ENCODE measurements around the gene MFF.

The MFF gene

DNA sequence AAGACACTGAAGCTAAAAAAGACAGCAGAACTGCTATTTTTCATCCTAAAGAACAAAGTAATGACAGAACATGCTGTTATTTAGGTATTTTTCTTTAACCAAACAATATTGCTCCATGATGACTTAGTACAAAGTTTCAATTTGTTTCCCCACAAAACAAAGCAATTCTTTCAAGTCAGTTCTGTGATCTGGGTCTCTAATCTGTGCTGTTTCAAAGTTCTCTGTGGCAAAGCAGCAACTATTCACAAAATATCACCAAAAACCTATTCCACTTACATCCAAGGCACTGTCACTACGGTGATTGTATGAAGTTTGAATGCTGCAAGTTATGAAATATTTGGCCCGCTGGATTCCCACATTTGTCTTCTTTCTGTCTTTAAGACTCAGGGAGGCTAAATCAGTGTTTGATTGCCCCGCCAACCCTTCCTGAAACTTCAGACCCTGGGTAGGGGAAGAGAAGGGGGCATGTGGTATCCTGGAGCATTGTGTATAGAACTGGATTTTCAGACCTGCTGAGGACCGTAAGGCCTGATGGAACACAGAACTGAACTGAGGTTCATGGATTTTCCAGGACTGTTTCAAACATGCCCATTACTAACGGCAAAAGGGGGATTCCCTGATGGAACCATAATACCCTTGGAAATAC lies 13.1 kb upstream of the MFF start:
- no peak for TF ChIP-seq POLR2AphosphoS5 (IDR thresholded peaks at IDR 0.05; ENCODE audit: low read depth, low read length)
- FAIRE-seq (no peak), DNase-seq (ENCODE audit: insufficient read length) (no peak)

DNA sequence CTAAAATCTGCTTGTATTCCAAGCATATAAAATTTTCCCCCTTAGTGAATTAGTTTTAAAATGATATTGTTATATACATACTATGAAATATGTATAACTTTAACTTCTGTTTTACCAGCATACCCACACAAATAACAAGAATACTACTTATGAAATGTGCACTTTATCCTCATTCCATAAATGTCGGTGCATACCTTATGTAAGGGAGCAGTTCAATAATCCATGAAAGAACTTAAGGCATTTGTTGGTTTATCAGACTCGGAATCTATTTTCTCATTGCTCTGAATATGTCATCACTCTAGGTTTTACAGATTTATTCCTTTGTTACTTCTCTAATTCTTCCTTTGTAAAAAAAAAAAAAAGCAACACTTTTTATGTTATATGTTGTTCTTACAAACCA lies 12.5 kb upstream of the MFF start:
- TF ChIP-seq TAF1 (IDR thresholded peaks at IDR 0.05; ENCODE audit: borderline replicate concordance, low read depth, low read length) (no peak), POLR2AphosphoS5 (IDR thresholded peaks at IDR 0.05; ENCODE audit: low read depth, low read length) (no peak), POLR2A (IDR thresholded peaks at IDR 0.05; ENCODE audit: low read depth, low read length) (no peak)
- DNase-seq (ENCODE audit: insufficient read length), result no peak
- peak; percentile 50 for FAIRE-seq

DNA sequence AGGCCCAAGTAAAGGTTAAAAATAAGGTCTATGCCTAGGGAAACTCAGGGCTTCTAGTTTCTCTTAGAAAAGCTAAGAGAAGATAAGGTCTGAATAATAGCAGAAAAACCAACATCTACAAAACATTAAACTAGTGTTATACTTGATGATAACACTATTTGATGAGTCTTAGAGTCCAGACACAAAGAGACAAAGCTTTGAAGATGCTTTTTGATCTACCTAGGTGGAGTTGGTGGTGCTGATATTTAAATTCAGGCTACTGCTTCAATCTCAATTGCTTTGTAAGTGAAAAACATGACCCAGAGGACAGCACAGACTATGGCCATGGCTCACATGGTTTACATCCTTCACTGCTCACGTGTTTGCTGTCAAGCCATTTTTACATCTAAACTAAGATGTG lies 11.7 kb upstream of the MFF start:
- FAIRE-seq, result no peak

GRCh38 chr2:227317834-227318233 lies 7.2 kb upstream of the MFF start:
- TF ChIP-seq POLR2A (IDR thresholded peaks at IDR 0.05; ENCODE audit: low read depth, low read length) (no peak), POLR2AphosphoS5 (IDR thresholded peaks at IDR 0.05; ENCODE audit: low read depth, low read length) (no peak), TAF1 (IDR thresholded peaks at IDR 0.05; ENCODE audit: borderline replicate concordance, low read depth, low read length) (no peak)
- DNase-seq (ENCODE audit: insufficient read length) (no peak), FAIRE-seq (no peak)

More for the DNA sequence above, 11.7 kb upstream of the MFF start:
- TF ChIP-seq POLR2AphosphoS5 (IDR thresholded peaks at IDR 0.05; ENCODE audit: low read depth, low read length) (no peak), POLR2A (IDR thresholded peaks at IDR 0.05; ENCODE audit: low read depth, low read length) (no peak), TAF1 (IDR thresholded peaks at IDR 0.05; ENCODE audit: borderline replicate concordance, low read depth, low read length) (no peak)
- DNase-seq (ENCODE audit: insufficient read length), result no peak

GRCh38 chr2:227320305-227321094 lies 4.6 kb upstream of the MFF start:
- no peak for DNase-seq (ENCODE audit: insufficient read length)
- no peak for FAIRE-seq

DNA sequence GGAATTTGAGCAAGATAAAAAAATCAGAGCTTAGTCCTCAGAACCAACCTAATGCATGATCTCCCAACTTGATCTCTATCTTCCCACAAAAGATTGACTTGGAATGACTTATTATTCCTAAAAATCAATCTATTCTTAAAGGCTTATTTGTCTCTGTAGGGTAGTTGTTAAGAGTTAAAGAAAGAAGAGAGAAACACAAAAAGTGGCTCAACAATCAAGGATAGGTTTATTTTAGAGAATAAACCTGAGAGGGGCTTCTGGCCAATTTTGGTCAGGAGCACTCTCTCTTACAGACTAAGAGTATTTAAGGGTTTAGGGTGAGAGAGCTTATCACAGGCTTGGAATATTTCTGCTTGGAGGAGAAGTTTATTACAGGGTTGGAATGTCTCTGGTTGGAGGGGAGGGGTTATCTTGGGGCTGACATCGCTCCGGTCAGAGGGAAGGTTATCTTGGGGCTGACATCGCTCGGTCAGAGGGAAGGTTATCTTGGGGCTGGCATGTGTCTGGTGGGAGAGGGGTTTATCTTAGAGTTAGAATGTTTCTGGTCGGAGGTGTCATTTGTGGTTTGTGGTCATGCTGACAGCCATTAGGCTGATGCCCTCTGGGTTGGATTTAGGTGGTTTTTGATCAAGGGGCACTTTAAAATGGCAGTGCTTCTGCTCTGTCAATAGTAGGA lies 2.4 kb upstream of the MFF start:
- DNase-seq (ENCODE audit: insufficient read length), result no peak
- no peak for FAIRE-seq
- TF ChIP-seq TAF1 (IDR thresholded peaks at IDR 0.05; ENCODE audit: borderline replicate concordance, low read depth, low read length) (no peak), POLR2A (IDR thresholded peaks at IDR 0.05; ENCODE audit: low read depth, low read length) (no peak), POLR2AphosphoS5 (IDR thresholded peaks at IDR 0.05; ENCODE audit: low read depth, low read length) (no peak)

More at GRCh38 chr2:227320305-227321094, 4.6 kb upstream of the MFF start:
- TF ChIP-seq POLR2A (IDR thresholded peaks at IDR 0.05; ENCODE audit: low read depth, low read length), result no peak
- TF ChIP-seq TAF1 (IDR thresholded peaks at IDR 0.05; ENCODE audit: borderline replicate concordance, low read depth, low read length), result no peak
- no peak for TF ChIP-seq POLR2AphosphoS5 (IDR thresholded peaks at IDR 0.05; ENCODE audit: low read depth, low read length)

GRCh38 chr2:227323818-227324217 lies 1.2 kb upstream of the MFF start:
- no peak for FAIRE-seq
- no peak for TF ChIP-seq TAF1 (IDR thresholded peaks at IDR 0.05; ENCODE audit: borderline replicate concordance, low read depth, low read length)
- TF ChIP-seq POLR2A (IDR thresholded peaks at IDR 0.05; ENCODE audit: low read depth, low read length), result no peak
- TF ChIP-seq POLR2AphosphoS5 (IDR thresholded peaks at IDR 0.05; ENCODE audit: low read depth, low read length), result no peak
- no peak for DNase-seq (ENCODE audit: insufficient read length)

DNA sequence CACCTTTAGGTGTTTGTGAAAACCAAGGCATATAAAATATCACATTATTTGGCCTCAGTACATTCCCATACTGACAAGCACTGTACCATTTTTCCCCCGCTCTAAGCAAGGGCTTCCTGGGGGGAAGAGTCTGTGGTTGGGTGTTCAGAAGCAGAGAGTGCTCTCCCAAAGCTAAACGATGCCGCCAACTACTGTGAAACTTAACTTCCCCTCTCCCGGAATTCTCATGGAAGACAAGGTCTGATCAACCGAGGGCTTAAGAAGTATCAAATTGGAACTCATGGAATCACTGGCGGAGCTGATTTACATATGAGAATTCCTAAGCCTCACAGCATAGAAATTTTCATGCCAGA lies 433 bp upstream of the MFF start:
- DNase-seq (ENCODE audit: insufficient read length) (peak; percentile 16), FAIRE-seq (no peak)

GRCh38 chr2:227325839-227326195 lies 766 bp downstream of the MFF start:
- FAIRE-seq (peak; percentile 85), DNase-seq (ENCODE audit: insufficient read length) (no peak)
- no peak for TF ChIP-seq TAF1 (IDR thresholded peaks at IDR 0.05; ENCODE audit: borderline replicate concordance, low read depth, low read length)
- no peak for TF ChIP-seq POLR2AphosphoS5 (IDR thresholded peaks at IDR 0.05; ENCODE audit: low read depth, low read length)
- TF ChIP-seq POLR2A (IDR thresholded peaks at IDR 0.05; ENCODE audit: low read depth, low read length), result no peak

More for the DNA sequence above, 433 bp upstream of the MFF start:
- TF ChIP-seq POLR2A (IDR thresholded peaks at IDR 0.05; ENCODE audit: low read depth, low read length), result no peak
- no peak for TF ChIP-seq POLR2AphosphoS5 (IDR thresholded peaks at IDR 0.05; ENCODE audit: low read depth, low read length)
- TF ChIP-seq TAF1 (IDR thresholded peaks at IDR 0.05; ENCODE audit: borderline replicate concordance, low read depth, low read length), result no peak

DNA sequence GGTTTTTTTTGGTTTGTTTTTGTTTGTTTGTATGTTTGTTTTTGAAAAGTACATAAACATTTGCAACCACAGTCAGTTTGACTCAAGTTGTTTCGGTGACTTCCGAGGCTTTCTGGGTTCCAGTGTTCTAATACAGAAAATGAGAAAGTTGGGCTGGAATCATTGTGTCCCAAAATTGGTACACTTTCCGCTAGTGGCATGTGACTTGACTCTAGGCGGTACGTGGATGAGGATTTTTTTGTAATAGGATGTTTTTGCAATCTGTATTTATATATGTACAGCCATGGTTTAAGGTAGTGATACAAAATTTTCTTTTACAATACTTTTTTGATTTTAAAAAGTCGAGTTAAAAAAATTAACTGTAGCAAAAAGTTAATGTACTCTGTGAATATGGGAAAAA lies 1.7 kb downstream of the MFF start:
- FAIRE-seq, result no peak
- no peak for TF ChIP-seq POLR2A (IDR thresholded peaks at IDR 0.05; ENCODE audit: low read depth, low read length)
- TF ChIP-seq POLR2AphosphoS5 (IDR thresholded peaks at IDR 0.05; ENCODE audit: low read depth, low read length), result no peak
- TF ChIP-seq TAF1 (IDR thresholded peaks at IDR 0.05; ENCODE audit: borderline replicate concordance, low read depth, low read length), result no peak
- no peak for DNase-seq (ENCODE audit: insufficient read length)

DNA sequence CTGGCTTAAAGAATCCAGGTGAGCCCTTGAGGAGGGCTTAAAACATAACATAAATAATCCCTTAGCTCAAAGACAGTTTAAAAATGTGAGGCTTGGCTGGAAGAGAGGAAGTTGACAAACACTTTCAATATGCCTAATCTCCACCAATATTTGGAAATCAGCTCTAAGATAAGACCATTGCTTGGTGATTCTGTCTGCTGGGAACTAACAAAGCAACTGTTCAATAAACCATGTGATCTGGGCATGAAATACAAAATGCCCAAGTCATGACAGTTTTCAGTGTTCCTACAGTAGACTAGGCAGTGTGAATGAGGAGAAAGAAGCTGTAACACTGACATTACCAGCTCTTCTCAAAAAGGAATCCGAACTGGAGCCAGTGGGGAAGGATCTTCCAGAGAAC lies 10.7 kb downstream of the MFF start:
- FAIRE-seq (no peak), DNase-seq (ENCODE audit: insufficient read length) (no peak)
- TF ChIP-seq POLR2A (IDR thresholded peaks at IDR 0.05; ENCODE audit: low read depth, low read length) (no peak), TAF1 (IDR thresholded peaks at IDR 0.05; ENCODE audit: borderline replicate concordance, low read depth, low read length) (no peak), POLR2AphosphoS5 (IDR thresholded peaks at IDR 0.05; ENCODE audit: low read depth, low read length) (no peak)

DNA sequence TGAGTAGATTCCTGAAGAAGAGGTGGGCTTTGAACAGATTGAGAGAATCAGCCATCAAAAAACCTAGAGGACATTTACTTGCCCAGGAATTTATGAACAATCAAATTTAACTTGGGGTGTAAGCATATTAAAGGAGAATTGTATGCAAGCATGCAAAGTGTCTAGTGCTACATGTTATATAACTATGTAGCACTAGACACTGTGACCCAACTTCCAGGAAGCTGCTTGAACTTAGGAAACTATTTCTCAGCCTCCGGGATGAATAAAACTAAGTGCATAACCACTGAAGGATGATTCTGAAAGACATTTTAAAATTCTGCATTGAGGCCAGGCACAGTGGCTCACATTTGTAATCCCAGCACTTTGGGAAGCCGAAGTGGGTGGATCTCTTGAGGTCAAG lies 12.4 kb downstream of the MFF start:
- TF ChIP-seq POLR2A (IDR thresholded peaks at IDR 0.05; ENCODE audit: low read depth, low read length), result no peak
- no peak for TF ChIP-seq TAF1 (IDR thresholded peaks at IDR 0.05; ENCODE audit: borderline replicate concordance, low read depth, low read length)
- no peak for TF ChIP-seq POLR2AphosphoS5 (IDR thresholded peaks at IDR 0.05; ENCODE audit: low read depth, low read length)
- no peak for DNase-seq (ENCODE audit: insufficient read length)
- FAIRE-seq, result no peak
